HG03571 (cell line): ENCODE results near the gene CCDC24.

ENCODE experiments used
- ATAC-seq: cut with Tn5 transposase; IDR thresholded peaks from one replicate; pipeline ENCODE4 v1.9.1; 2021; ENCODE audit not compliant: unreplicated experiment

Gene CCDC24

DNA sequence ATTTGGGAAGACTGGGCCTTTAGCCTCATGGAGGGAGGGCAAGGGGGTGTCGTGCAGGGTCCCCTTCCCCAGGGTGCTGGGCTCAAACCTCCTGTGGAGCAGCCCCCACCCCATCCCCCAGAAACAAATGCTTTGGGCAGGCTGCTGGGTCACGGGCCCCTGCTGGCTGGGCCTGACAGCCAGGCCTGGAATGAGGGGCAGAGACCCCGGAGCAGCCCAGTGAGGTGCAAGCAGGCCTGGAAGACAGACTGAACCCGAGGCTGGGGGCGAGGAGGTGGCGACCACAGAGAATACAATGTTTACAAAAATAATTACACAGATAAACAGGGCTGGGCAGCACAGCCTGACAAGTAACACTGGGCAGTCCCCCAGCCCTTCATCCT lies 5.3 kb downstream of the CCDC24 start:
- ATAC-seq = no peak

DNA sequence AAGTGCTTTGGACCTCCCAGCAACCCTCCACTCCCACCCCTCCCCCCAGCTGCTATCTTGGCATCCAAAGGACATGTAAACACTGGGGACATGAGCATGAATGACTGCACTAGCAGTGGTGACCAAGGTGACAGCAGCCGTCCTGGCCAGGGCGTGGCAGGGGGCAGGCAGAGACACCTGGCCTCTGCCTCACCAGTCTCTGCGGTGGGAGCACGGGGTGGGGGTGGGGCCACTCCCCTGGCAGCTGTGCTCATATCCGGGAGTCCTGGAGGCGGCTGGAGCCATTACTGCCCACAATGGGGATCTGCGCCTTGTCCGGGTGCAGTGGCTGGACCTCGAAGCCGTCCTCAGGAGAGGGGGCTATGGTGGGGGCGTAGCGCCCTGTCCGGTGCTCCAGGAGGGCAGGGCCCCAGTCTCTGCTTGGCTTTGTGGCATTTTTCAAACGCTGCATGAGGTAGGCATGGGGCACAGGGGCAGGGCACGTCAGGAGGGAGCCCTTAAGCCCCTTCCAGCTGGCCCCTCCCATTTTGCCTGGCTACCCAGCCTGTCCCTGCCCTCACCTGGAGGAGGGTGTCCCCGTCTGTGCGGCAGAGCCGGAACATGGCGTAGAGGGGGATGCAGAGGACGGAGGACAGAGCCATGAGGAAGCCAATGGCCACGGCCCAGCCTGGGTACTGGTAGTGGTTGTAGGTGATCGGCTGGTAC lies 6.0 kb downstream of the CCDC24 start:
- ATAC-seq = no peak

DNA sequence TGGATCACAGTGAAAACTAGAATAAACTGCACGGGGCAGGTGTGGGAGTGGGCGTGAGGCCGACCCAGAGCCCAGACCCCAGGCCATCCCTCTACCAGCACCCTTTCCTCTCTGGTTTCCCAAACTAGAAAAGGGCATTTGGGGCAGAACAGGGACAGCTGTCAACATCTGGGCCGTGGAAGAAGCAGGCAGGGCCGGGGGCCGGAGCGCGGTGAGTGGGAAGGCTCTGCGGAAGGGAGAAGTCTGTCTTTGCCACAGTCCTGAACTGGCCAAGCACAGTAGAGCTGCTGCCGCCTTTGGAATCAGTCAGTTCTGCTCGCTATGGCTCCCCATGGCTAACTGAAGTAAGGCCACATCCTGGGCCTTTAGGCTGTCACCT lies 6.6 kb downstream of the CCDC24 start:
- no peak for ATAC-seq

DNA sequence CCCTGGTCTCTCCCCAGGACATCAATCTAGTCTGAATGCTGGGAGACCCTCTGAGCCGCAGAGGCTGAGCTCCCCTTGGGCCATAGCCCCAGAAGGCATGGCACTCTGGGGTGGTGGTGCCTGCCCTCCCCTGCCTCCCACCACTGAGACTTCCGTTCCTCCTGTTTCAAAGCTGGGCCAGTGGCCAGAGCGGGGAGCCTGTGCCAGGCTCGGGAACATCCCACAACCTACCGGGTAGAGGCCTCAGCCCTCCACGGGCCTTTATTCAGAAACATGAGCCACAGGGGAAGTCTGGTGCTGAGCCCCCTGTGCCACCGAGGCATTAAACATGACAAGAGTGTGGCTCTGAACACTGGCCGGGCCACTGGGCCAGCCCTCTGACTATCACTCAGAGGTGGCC lies 8.1 kb downstream of the CCDC24 start:
- ATAC-seq = no peak

DNA sequence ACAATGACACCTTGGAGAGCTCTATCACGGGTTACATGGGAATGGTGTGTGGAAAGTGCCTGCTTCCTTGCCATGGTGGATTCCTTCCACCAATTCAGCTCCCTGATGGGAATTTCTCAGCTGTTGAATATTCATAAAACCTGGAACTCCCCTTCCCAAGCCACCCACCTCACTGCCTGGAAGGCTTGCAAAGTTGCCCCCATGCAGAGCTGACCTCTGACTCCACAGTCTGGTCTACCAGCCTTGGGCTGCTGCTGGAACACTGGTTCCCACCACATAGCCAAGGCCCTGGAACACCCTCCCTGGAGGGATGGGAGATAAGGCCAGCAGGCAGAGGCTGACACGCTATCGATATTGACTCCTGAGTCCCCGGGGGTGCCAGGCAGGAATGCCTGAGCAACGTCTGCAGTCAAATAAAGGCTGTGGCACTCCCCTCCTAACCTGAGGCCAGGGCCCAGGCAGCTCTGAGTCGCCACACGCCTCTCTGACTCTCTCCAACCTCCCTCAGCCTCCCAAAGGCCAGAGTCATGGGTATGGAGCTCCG lies 8.8 kb downstream of the CCDC24 start:
- ATAC-seq = no peak

DNA sequence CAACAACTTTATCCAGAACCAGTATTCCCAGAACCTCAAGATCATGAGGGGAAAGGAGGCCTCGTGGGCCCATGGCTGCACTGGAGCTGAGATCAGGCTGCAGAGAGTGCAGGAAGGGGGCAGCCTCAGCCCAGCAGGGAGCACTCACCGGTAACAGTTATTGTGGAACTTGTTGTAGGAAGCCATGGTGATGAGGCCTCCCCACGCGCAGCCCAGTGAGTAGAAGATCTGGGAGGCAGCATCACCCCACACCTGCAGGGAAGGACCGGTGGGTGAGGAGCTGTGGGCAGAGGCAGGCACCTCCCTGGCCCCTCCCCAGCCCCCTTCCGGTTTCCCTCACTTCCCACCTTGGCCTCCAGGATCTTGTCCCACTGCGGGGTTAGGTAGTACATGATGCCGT lies 10.8 kb downstream of the CCDC24 start:
- no peak for ATAC-seq

DNA sequence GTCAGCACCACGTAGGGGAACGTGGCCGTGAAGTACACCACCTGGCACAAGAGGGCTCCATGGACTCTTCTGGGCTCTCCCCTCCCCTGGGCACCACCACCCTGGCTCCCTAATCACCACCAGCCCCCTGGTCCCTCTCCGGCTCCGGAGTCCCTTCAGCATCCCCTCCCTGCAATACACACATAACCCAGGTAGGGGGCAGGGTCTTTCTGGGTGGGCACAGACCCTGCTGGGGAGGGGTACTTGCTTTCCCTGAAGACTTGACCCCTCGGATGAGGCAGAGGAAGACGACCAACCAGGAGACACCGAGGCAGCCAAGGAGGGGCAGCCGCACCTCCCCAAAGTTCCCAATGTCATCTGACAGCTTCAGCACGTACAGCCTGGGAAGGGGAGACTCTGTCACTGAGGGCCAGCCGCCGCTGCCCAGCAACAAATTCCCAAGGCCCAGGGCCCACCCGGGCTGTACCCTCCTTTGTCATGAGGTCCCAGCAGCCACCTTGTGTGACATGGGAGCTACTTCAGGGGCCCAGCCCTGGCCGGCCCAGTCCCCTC lies 11.3 kb downstream of the CCDC24 start:
- no peak for ATAC-seq

DNA sequence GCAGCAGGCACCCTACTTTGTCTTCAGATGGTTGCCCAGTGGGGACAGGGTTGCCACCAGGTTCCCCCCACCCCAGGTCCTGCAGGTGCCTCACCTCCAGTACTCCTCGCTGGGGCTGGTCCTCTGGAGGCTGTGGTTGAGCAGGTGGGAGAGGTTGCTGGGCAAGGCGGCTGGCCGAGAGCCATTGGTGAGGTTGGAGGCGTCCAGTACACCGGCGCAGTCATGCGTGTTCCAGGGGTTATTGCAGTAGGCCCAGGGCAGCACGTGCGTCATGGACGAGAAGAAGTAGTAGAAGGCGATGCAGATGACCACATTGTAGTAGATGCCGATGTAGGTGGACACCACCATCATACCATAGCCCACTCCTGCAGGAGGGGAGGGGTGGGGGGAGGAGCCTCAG lies 16.9 kb downstream of the CCDC24 start:
- ATAC-seq = no peak

DNA sequence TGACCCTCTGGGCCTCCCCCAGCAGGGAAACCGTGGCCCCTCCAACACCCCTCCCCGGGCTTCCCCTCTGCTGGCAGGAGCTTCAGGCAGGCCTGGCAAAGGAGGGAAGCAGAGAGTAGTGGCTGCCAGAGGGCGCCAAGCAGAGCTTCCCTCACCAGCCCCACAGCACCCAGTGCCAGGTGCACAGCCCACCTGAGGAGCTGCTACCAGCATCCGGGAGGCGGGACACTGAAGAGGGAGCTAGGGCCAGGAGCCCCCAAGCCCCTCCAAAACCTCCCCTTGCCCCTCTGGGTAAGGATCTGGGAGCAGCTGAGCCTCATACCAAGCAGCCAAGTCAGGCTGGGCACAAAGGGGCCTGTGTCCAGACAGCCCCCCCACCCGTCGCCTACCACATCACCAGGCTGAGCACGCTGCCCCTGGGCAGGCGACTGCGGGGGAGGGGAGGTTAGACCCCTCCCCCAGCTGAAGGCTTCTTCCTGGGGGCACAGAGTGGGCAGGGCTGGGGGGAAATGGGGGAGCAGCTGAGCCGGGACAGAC lies 19.6 kb downstream of the CCDC24 start:
- ATAC-seq = no peak

DNA sequence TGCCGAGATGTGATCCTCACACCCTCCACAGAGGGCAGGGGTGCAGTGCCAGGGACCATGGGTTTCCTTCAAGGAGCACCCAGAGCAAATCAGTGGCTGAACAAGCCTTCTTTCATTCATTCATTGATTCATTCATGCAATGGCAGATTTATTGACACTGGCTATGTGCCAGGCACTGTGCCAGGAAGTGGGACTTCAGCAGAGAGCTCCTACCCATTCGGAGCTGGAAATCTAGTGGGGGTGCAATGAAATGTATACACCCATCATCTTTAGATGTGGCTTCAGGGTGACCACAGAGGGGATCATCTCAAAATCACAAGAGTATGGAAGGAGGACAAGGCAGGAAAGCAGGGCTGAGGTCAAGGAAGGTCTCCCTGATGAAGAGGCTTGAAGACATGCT lies 21.0 kb downstream of the CCDC24 start:
- ATAC-seq = no peak

DNA sequence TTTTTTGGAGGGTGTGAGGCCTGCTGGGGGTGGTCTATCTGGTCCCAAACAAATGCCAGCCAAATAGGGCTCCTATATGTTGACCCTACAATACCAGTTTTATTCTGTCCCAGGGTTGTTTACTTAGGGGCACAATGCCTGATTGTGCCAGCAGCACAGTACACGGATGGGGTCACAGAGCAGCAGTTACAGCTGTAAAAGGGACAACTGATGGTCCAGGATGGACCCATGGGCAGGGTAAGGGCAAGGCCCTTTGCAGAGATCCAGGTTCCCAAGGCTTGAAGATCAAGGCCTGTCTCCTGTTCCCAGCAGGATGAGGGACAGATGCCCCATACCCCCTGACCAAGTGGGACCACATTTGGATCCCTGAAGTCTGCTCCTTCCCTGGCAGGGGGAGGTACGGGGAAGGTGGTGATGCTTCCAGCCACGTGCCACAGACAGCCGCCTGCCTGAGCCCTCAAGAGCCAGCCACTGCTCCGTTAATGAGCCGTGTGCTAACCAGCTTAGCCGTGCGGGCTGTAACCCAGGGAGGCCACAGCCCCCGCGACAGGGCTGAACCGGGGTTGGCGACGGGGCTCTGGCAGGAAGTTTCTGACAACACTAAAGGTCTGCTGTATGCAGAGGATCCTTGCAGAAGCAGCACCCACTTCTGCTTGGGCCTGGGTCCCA lies 21.7 kb downstream of the CCDC24 start:
- no peak for ATAC-seq

DNA sequence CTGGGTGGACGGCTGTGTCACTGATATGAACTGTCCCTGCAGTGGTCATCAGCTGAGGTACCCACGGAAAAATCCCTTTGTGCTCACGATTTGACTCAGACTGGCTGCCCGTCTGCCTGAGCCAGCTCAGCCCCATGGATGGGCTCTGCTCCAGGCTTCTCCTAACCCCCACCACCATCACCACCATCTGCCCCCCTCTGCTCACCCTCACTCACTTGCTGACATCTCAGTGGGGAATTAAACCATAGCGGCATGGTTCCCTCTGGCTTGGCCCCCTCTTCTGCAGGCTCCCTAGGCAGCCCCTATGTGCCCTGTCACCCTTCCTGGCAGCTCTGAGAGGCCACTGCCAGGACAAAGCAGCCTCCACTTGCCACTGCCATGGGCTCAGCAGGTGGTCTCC lies 22.6 kb downstream of the CCDC24 start:
- no peak for ATAC-seq

DNA sequence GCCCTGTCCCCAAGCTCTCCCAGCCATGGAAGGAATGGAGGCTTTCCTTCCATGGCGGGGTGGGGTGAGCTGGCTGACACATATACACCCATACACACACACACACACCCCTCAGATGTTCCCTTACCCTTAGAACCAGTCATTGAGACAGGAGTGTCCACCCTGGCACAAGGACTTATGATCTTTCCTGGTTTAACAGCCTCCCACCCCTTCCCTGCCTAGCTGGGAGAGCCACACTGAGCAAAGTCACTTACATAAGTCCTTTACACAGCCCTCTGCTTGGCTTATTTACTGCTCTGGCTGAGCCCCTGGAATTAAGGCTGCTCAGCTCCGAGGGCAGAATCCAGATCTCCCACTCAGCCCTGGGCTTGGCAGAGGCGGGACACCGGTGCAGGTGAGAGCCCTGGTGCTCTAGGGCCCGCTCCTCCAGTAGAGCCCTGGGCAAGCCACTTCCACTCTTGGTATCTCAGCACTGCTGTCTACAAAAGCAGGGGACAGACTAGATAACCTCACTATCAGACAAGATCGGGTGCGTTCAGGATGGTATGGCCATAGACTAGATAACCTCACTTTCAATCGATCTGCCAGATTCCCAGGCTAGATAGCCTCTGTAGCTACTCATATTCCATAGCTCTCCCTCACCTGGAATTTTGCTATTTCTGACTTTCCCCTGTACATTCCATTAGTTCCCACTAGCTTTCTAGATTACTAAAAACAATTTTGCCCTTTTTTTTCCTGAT lies 23.1 kb downstream of the CCDC24 start:
- ATAC-seq = no peak

DNA sequence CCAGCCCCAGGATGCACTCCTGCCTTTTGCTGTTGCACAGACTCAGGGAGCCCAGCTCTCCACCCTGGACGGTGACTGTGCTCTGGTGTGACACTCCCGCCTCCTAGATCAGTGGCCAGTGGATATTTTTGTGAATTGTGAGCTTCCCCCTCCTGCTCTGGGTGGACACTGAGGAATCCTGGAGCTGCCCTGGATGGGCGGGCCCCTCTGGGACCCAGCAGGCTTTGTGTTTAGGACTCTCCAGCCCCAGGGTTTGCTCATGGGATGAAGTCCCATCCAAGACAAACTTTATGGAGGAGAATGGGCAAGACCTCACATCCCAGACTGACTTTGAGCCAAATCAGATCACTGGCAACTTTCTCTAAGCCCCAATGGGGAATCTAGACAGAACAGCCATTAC lies 23.8 kb downstream of the CCDC24 start:
- no peak for ATAC-seq

DNA sequence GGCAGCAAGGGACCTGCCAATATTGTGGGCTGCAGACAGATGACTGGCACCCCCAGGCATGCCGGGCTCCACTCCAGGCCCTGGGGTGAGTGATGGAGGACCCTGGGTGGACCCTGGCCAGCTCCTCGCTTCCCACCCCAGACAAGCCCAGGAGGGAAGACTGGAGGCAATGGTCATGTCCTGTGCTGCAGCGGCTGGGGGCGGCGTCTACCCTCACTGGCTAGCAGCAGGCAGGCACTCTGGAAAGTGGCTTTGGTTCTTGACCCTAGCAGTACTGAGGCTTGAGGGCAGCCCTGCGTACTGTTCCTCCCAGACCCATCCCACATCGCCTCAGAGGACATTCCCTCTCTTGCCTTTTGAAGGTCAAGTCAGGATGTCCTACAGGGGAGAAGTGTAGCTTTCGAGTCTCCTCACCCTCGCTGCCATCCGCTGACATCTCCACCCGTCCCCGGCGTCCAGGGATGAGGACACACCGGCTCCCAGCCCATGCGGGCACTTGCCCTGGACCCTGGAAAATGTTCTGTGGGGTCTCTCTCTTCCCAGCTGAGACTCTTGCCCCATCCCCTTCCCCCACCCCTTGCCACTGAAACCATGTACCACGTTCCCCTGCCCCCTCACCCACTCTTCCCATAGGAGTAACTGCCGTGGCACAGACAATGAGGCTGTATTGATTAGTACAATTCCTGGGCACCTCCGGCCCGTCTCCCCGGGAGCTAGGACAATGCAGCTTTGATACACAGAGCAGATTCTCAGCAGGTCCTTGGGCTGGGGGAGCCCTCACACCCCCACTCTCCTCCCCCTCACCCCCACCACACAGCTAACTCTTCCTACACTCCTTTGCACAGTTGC lies 24.9 kb downstream of the CCDC24 start:
- ATAC-seq = no peak

DNA sequence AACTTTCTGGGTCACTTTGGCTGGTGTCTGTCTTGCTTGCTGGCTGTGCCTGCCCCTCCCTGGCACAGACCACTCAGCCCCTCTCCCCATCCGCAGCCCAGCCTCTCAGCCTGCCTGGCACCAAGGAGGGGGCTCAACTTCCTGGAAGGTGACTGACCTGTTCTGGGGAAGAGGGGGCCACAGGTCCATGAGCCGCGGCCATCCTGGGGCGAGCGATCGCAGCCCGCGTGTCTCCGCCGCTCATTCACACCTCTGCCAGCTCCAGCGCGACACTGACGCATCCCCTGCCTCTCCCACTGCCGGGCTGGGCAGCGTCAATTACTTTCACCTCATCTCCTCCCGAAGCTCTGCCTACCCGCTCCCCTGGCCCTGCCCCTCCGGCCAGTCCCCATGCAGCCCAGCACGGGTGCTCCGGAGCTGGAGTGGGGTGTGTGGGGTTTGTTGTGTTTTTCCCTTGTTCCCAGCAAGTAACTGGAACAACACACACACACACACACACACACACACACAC lies 25.5 kb downstream of the CCDC24 start:
- no peak for ATAC-seq

DNA sequence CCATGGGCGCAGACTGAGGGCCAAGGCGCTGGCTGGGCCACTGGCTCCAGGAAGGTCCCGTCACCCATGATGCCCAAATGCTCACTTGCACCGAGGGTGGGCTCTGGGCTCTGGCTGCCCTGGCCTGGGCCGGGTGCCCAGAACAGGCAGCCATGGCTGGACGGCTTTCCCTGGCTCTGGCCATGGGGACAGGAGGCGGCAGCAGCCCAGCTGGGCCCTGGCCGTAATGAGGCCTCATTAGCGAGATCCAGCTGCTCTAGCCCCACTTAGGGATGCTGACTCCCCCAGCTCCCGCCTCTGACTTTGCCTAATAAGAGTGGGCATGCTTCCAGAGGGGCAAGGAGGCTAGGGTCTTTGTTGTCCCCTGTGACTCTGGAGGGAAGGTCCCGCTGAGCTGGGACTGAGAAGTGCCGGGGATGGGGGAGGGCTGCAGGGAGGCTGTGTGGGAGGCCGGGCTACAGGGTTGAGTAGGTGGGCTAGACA lies 28.1 kb downstream of the CCDC24 start:
- ATAC-seq = no peak

DNA sequence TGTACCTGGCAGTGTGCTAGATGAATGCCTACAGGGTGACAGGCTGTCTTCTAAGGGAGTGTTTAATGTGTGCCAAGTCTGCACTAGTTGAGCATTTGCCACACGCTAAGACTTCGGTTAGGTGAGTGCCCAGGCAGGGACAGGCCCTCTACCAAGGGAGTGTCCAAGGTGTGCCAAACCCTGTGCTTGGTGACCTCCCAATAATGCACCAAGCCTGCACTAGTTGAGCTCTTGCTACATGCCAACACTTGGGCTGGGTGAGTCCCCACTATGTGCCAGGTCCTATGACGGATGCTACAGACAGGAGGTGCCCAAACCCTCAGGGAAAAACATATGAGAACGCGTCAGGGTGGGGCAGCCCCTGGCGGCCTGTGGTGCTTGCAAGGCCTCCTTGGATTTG lies 29.1 kb downstream of the CCDC24 start:
- ATAC-seq = no peak

DNA sequence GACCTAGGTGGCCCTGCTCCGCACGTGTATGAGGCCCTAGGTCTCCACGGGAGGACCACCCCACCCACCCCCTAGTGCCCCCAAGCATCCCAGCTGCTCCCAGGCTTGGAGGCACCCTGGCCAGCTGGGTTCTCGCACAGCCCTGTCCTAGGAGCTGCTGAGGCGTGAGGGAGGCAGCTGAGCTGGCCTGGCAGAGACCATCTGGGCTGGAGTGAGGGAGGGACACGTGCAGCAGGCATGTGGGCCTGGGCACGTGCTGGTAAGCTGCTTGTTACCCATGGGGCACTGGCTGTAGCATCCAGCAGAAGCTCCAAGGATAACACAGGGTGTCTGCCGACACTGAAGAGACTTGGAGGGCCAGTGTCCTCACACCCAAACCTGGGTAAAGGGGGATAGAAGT lies 29.8 kb downstream of the CCDC24 start:
- no peak for ATAC-seq
